Measurements from ENCODE around the gene MOB2. TPM values are rescaled to one million over a fixed set of nuclear protein-coding genes. Genes with fewer than 3 reads are reported as not detected.

Gene MOB2
- total and polyA plus RNA-seq, 9 of the 15 experiments (the other 6 are each of a cell fraction or from before 2014, with no cell fraction given): 0.17 to 36.8 (median 19.2) TPM

- H3K36me3 ChIP-seq (ENCODE audit: control insufficient read depth, insufficient read depth, low read length): no peaks in the 10 kb centered on the region
- H3K4me3 ChIP-seq: no peak overlapping the region
- ChIA-PET POLR2A (interaction anchor here (0.7 kb wide), 1 partner anchor 126 kb away, joined by 3 read pairs; no protein-coding TSS in a partner anchor), CTCF (ENCODE audit: low intra/inter-chr PET ratio) (no interaction called here)
- no peak for ATAC-seq
- 9% methylated on average over 20 of the region's 24 CpGs for WGBS (ENCODE audit: insufficient coverage, low coverage, missing lambda C conversion rate)
- no peak overlapping the region for H3K27ac ChIP-seq (ENCODE audit: extremely low read depth, low read depth, low read length)
- H3K4me1 ChIP-seq (replicated peaks in 1 of 2; ENCODE audit: control insufficient read depth in 2 of 2, insufficient read depth in 2 of 2, low read length in 2 of 2): peaks cover 0 to 58% of the 10 kb centered on the region in 2 experiments; a peak in 2 of 5 replicates
- H3K79me2 ChIP-seq (ENCODE audit: control insufficient read depth, insufficient read depth, low read length): no peaks in the 10 kb centered on the region
- no peak overlapping the region for H3K4me2 ChIP-seq (ENCODE audit: insufficient read depth, low read length)
- no peak for DNase-seq (ENCODE audit: extremely low read depth in 1 of 4, low spot score in 3 of 4)
- TF ChIP-seq CAMTA2 (CRISPR knock-in tag; conservative IDR thresholded peaks at IDR 0.05) (no peak), RNF219 (CRISPR knock-in tag; IDR thresholded peaks at IDR 0.05) (no peak), ZFX (CRISPR knock-in tag; IDR thresholded peaks at IDR 0.05) (0 out of 2 replicates have a peak, but pooled peaks have one; percentile 12)
- H3K9ac ChIP-seq (ENCODE audit: insufficient read depth in 1 of 2, low read depth in 2 of 2, low read length in 2 of 2): no peak overlapping the region
- no peak overlapping the region for H2AFZ ChIP-seq (ENCODE audit: low read depth, low read length)
- H4K20me1 ChIP-seq (replicated peaks; ENCODE audit: control insufficient read depth, insufficient read depth, low read length): peaks cover 10% of the 10 kb centered on the region; the same call in 1 of the 2 replicates
- intact Hi-C loops (cut with micrococcal nuclease): no loop called here
- H3K9me3 ChIP-seq (replicated peaks; ENCODE audit: control insufficient read depth, insufficient read depth, low read depth, low read length): no peaks in the 10 kb centered on the region
- FAIRE-seq: no peak
- H3K9me1 ChIP-seq (ENCODE audit: control insufficient read depth, insufficient read depth, low read length): no peaks in the 10 kb centered on the region
- BruUV-seq (replicated peaks): no TSS peak
- in situ Hi-C loops (cut with MboI): no loop called here
- H3K27me3 ChIP-seq (ENCODE audit: control insufficient read depth in 2 of 2, insufficient read depth in 2 of 2, low read length in 2 of 2): peaks cover 9 to 68% of the 10 kb centered on the region in 2 experiments; a peak in 3 of 5 replicates
Measured at GRCh38 chr11:1448882-1449281, 37.7 kb downstream of the MOB2 start.
